Ishikawa (cell line): ENCODE data around the gene DUSP19.

Experiments used
- CEBPB ChIP-seq: IDR thresholded peaks from 2 replicates; pipeline ENCODE4 v1.6.1; 2012
- CREB1 ChIP-seq: IDR thresholded peaks from 2 replicates; pipeline ENCODE4 v1.6.1; 2012; ENCODE audit warnings: low read depth
- EGR1 ChIP-seq: IDR thresholded peaks from 2 replicates; pipeline ENCODE4 v1.6.1; 2012
- EP300 ChIP-seq: IDR thresholded peaks from 2 replicates; pipeline ENCODE4 v1.6.1; 2012; ENCODE audit warnings: borderline replicate concordance
- FOXM1 ChIP-seq: IDR thresholded peaks from 2 replicates; pipeline ENCODE4 v1.6.1; 2012; ENCODE audit warnings: low read depth, borderline replicate concordance
- MAX ChIP-seq: IDR thresholded peaks from 2 replicates; pipeline ENCODE4 v1.6.1; 2012
- NFIC ChIP-seq: IDR thresholded peaks from 2 replicates; pipeline ENCODE4 v1.6.1; 2012
- RAD21 ChIP-seq: IDR thresholded peaks from 2 replicates; pipeline ENCODE4 v1.6.1; 2012; ENCODE audit warnings: low read depth
- REST ChIP-seq: IDR thresholded peaks from 2 replicates; pipeline ENCODE4 v1.6.1; 2012; ENCODE audit warnings: low read depth, mild to moderate bottlenecking
- TAF1 ChIP-seq: IDR thresholded peaks from 2 replicates; pipeline ENCODE4 v1.6.1; 2012; ENCODE audit warnings: low read depth, mild to moderate bottlenecking
- TCF12 ChIP-seq: IDR thresholded peaks from 2 replicates; pipeline ENCODE4 v1.6.1; 2012; ENCODE audit warnings: low read depth
- TEAD4 ChIP-seq: IDR thresholded peaks from 2 replicates; pipeline ENCODE4 v1.6.1; 2012
- USF1 ChIP-seq: IDR thresholded peaks from 2 replicates; pipeline ENCODE4 v1.6.1; 2012
- YY1 ChIP-seq: IDR thresholded peaks from 2 replicates; pipeline ENCODE4 v1.6.1; 2012; ENCODE audit warnings: low read depth
- ZBTB7A ChIP-seq: IDR thresholded peaks from 2 replicates; pipeline ENCODE4 v1.6.1; 2012; ENCODE audit warnings: low read depth

The DUSP19 gene

GRCh38 chr2:183112577-183112976 lies 34.0 kb downstream of the DUSP19 start:
- TF ChIP-seq CEBPB, result no peak
- TF ChIP-seq TAF1, result no peak
- TF ChIP-seq YY1, result no peak
- TF ChIP-seq REST, result no peak
- no peak for TF ChIP-seq TCF12
- TF ChIP-seq FOXM1, result no peak
- TF ChIP-seq TEAD4, result no peak
- TF ChIP-seq ZBTB7A, result no peak
- no peak for TF ChIP-seq USF1
- no peak for TF ChIP-seq RAD21
- no peak for TF ChIP-seq NFIC
- TF ChIP-seq CREB1, result no peak
- no peak for TF ChIP-seq EP300
- no peak for TF ChIP-seq EGR1
- TF ChIP-seq MAX, result no peak

- no peak for TF ChIP-seq TEAD4
- TF ChIP-seq YY1, result no peak
- no peak for TF ChIP-seq REST
- TF ChIP-seq TCF12, result no peak
- no peak for TF ChIP-seq USF1
- TF ChIP-seq EP300, result no peak
- no peak for TF ChIP-seq MAX
- TF ChIP-seq CREB1, result no peak
These were observed 35.1 kb downstream of the DUSP19 start for GRCh38 chr2:183113630-183114029.

- TF ChIP-seq EGR1 (no peak), RAD21 (no peak), MAX (no peak), CEBPB (no peak), TAF1 (no peak), YY1 (no peak), NFIC (no peak), TEAD4 (no peak), REST (no peak), ZBTB7A (no peak), CREB1 (no peak), EP300 (no peak), USF1 (no peak)
These were observed 38.7 kb downstream of the DUSP19 start for GRCh38 chr2:183117226-183117625.

GRCh38 chr2:183123117-183123958 lies 44.8 kb downstream of the DUSP19 start:
- TF ChIP-seq CREB1 (no peak), MAX (no peak), TAF1 (no peak), ZBTB7A (no peak), EP300 (no peak), USF1 (no peak), NFIC (no peak), EGR1 (no peak), TEAD4 (no peak), YY1 (no peak), FOXM1 (no peak), REST (no peak), CEBPB (no peak), RAD21 (no peak)
